Caco-2 (cell line): ENCODE results near the gene ASCC1. TPM values are rescaled to one million over a fixed set of nuclear protein-coding genes. Genes with fewer than 3 reads are reported as not detected.

Experiments
- BruUV-seq: library from RNA; stranded (reverse); fragments of 400-500 nt; replicated peaks from 2 replicates; lab custom pipeline; 2021; lab: Mats Ljungman, UMichigan
- CTCF ChIA-PET: fragments of 300-600 bp; sonication (Branson Sonifier 250); formaldehyde crosslinking; loops from one replicate; lab custom pipeline; 2022; ENCODE audit warnings: antibody characterized with exemption; lab: Charles Lee
- POLR2A ChIA-PET: fragments of 300-600 bp; sonication (Branson Sonifier 250); formaldehyde crosslinking; loops from one replicate; lab custom pipeline; 2022; ENCODE audit warnings: antibody characterized with exemption; lab: Charles Lee
- DNase-seq, 2 experiments: peaks; one replicate each; pipeline versions ENCODE4 v3.0.0 to v3.0.0-alpha.2; 2020 to 2022
- H3K27me3 ChIP-seq: replicated peaks from 2 replicates; pipeline ENCODE4 v1.6.0; 2011; ENCODE audit warnings: low read length; ENCODE audit not compliant: control insufficient read depth, insufficient read depth
- H3K36me3 ChIP-seq: 2 replicates; pipeline ENCODE4 v1.5.1; 2011; ENCODE audit warnings: low read length; ENCODE audit not compliant: control insufficient read depth, insufficient read depth
- H3K4me1 ChIP-seq: fragments of 250-450 bp; sonication (Bioruptor Pico); 2 replicates; pipeline ENCODE4 v1.5.1; 2020; ENCODE audit warnings: mild to moderate bottlenecking
- H3K4me3 ChIP-seq: 2 replicates; pipeline ENCODE4 v1.5.1; 2011; ENCODE audit warnings: low read depth, mild to moderate bottlenecking, control low read depth, low read length
- H3K9me3 ChIP-seq: fragments of 250-450 bp; sonication (Bioruptor Pico); 2 replicates; pipeline ENCODE4 v1.5.1; 2020; ENCODE audit warnings: mild to moderate bottlenecking, moderate library complexity
- H3K27ac Mint-ChIP-seq: one replicate; pipeline ENCODE4 v1.8.0; 2022; ENCODE audit warnings: mixed read lengths; ENCODE audit not compliant: unreplicated experiment
- H3K27me3 Mint-ChIP-seq: one replicate; pipeline ENCODE4 v1.8.0; 2022; ENCODE audit warnings: mixed read lengths; ENCODE audit not compliant: insufficient read depth, unreplicated experiment
- H3K36me3 Mint-ChIP-seq: one replicate; pipeline ENCODE4 v1.8.0; 2022; ENCODE audit warnings: mild to moderate bottlenecking, mixed read lengths; ENCODE audit not compliant: insufficient read depth, unreplicated experiment
- H3K4me1 Mint-ChIP-seq: one replicate; pipeline ENCODE4 v1.8.0; 2022; ENCODE audit warnings: low read depth, mixed read lengths; ENCODE audit not compliant: unreplicated experiment
- H3K4me3 Mint-ChIP-seq: one replicate; pipeline ENCODE4 v1.8.0; 2022; ENCODE audit warnings: mild to moderate bottlenecking, moderate library complexity, mixed read lengths; ENCODE audit not compliant: unreplicated experiment
- H3K9me3 Mint-ChIP-seq: one replicate; pipeline ENCODE4 v1.8.0; 2022; ENCODE audit warnings: mixed read lengths; ENCODE audit not compliant: unreplicated experiment
- intact Hi-C: fragments of 100-400 bp; cut with micrococcal nuclease; formaldehyde crosslinking; loops from one replicate; pipeline ENCODE4 v1.10.0; 2022; ENCODE audit not compliant: unreplicated experiment
- total RNA-seq: library from RNA; stranded (reverse); gene quantifications from 2 replicates; pipeline ENCODE4 v1.2.3, GENCODE V29; 2022
- TF ChIP-seq, protein P1 (sequence below), 2 experiments: fragments of 200-600 bp in 1 of 2; IDR thresholded peaks; 1 replicate in 1 of 2; 2 replicates in 1 of 2; pipeline versions ENCODE4 v1.5.1 to v1.8.0; 2011 to 2022; ENCODE audit warnings: antibody characterized with exemption in 1 of 2, control low read depth in 1 of 2, inconsistent platforms in 1 of 2, low read depth in 1 of 2, low read length in 1 of 2, mild to moderate bottlenecking in 1 of 2, moderate library complexity in 1 of 2; ENCODE audit not compliant: insufficient read depth in 1 of 2, severe bottlenecking in 1 of 2, unreplicated experiment in 1 of 2

The ASCC1 gene
- total RNA-seq, 1 experiment from 2014 or later = 73.7 TPM

DNA sequence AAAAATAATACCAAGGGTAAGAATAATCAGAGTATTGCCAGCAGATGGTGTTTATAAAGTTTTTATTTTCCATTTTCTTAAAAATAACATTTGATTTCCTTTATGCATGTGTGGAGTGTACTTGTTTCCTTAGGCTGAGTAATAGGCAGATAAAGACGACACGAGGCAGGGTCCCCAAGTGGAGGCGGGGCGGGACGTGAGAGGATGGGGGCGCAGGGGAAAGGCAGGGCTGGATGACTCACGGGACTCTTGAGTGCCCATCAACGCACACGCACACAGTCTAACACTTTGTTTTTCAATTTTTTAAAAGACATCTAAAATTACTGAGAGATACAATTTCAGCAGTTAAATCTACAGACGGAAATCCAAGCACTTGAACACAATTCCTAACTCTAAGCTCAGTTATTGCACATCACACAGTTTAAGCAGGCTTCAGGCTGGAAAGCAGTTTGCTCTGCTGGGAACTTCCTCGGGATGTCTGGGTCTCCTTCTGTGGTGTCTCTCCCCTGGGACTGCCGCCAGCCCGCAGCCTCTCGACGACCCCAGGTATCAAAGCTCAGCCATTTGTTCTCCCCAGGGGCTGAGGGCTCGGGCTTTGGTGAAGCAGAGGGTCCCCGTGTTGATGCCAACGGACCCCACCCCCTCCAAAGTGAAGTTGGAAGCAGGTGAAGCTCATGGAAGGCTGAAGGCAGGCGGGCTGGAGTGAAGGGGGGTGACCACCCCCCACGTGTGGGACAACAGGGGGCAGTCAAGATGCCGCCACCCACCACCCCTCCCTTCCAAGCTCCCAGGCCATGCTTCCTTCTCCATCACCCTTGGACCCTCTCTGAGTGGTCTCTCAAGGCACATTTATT is 156.9 kb downstream of the ASCC1 start:
- ChIA-PET POLR2A (no interaction called here), CTCF (interaction anchor here (0.6 to 1.8 kb wide), 4 partner anchors 10 to 302 kb away, joined by 3 to 14 read pairs (median 6); no protein-coding TSS in a partner anchor)
- Histone ChIP-seq H3K27me3 (no peaks in the 10 kb centered on the region), H3K4me3 (no peak overlapping the region), H3K9me3 (no peaks in the 10 kb centered on the region), H3K4me1 (peaks cover 3% of the 10 kb centered on the region; the same call in 1 of the 2 replicates), H3K36me3 (no peaks in the 10 kb centered on the region)
- BruUV-seq = no TSS peak
- Mint-ChIP-seq H3K27ac (no peak overlapping the region), H3K4me3 (no peak overlapping the region), H3K36me3 (peaks cover 6% of the 10 kb centered on the region), H3K27me3 (no peaks in the 10 kb centered on the region), H3K4me1 (no peaks in the 10 kb centered on the region), H3K9me3 (no peaks in the 10 kb centered on the region)
- intact Hi-C loops = no loop called here
- no peak for DNase-seq
- TF ChIP-seq, protein P1, sequence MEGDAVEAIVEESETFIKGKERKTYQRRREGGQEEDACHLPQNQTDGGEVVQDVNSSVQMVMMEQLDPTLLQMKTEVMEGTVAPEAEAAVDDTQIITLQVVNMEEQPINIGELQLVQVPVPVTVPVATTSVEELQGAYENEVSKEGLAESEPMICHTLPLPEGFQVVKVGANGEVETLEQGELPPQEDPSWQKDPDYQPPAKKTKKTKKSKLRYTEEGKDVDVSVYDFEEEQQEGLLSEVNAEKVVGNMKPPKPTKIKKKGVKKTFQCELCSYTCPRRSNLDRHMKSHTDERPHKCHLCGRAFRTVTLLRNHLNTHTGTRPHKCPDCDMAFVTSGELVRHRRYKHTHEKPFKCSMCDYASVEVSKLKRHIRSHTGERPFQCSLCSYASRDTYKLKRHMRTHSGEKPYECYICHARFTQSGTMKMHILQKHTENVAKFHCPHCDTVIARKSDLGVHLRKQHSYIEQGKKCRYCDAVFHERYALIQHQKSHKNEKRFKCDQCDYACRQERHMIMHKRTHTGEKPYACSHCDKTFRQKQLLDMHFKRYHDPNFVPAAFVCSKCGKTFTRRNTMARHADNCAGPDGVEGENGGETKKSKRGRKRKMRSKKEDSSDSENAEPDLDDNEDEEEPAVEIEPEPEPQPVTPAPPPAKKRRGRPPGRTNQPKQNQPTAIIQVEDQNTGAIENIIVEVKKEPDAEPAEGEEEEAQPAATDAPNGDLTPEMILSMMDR (IDR thresholded peaks at IDR 0.05; ENCODE audit: insufficient read depth in 1 of 2, low read depth in 1 of 2, low read length in 1 of 2, severe bottlenecking in 1 of 2, unreplicated experiment in 1 of 2) = no peak

DNA sequence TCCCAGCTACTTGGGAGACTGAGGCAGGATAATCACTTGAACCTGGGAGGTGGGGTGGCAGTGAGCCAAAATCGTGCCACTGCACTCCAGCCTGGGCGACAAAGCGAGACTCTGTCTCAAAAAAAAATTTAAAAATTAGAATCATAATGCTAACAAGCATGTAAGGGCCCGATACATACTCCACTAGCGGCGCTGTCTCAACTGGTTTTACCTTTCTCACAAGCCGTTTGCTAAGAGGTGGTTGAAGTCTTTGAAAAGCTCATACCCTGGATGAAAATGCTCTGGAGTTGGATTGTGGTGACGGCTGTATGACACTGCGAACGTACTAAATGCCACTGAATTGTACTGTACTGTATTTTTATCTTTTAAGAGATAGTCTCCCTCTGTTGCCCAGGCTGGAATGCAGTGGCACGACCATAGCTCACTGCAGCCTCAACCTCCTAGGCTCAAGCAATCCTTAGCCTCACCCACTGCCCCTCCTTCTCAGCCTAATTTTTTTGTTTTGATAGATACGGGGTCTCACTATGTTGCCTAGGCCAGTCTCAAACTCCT is 157.7 kb downstream of the ASCC1 start:
- TF ChIP-seq, protein P1 (IDR thresholded peaks at IDR 0.05; ENCODE audit: insufficient read depth in 1 of 2, low read depth in 1 of 2, low read length in 1 of 2, severe bottlenecking in 1 of 2, unreplicated experiment in 1 of 2) = no peak
- POLR2A ChIA-PET = no interaction called here
- H3K36me3 ChIP-seq = no peaks in the 10 kb centered on the region
- Mint-ChIP-seq H3K4me3 (no peak overlapping the region), H3K9me3 (no peaks in the 10 kb centered on the region), H3K4me1 (no peaks in the 10 kb centered on the region), H3K27ac (no peak overlapping the region), H3K36me3 (peaks cover 6% of the 10 kb centered on the region), H3K27me3 (no peaks in the 10 kb centered on the region)
- no peaks in the 10 kb centered on the region for H3K9me3 ChIP-seq
- no peaks in the 10 kb centered on the region; the same call in 1 of the 2 replicates for H3K4me1 ChIP-seq
- BruUV-seq = no TSS peak
- H3K27me3 ChIP-seq = no peaks in the 10 kb centered on the region
- CTCF ChIA-PET = interaction anchor here (0.6 to 1.8 kb wide), 3 partner anchors 10 to 284 kb away, joined by 3 to 7 read pairs (median 4); no protein-coding TSS in a partner anchor
- no peak for DNase-seq
- no peak overlapping the region for H3K4me3 ChIP-seq
- intact Hi-C loops = no loop called here

DNA sequence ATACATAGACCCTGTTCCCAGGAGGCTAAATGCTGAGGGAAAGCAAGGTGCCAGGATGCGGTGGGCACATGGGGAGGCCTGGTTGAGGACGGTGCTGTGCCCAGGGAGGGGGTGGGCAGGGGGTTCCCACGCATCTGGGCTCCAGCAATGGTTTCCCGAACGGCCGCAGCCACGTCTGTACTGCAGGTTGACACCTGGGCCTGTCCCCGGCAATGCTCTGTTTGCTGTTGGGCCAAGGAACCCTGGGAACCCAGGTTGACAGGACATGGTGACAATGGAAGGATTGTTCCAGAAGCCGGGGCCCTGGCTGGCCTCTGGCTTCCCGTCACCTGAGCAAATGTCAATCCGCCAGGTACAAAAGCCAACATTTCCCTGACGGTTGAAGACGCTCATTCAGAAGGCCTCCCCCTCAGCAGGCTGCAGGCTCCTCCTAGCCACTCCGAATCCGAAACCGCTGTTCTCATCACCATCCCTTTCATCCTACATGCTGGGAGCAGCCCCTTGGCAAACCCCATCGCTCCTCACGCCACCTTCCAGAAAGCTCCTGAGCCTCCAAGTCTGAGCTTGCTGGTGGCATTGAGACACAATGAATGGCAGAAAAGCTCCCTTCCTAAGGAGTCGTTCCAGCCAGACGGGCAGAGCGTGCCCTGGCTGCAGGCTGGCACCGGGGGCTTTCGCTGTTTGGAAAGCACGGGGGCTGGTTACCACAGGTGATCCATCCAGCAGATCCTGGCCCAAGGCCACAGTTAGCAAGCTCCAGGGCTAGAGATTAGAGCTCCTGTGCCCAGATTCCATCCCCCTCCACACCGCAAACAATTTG is 158.9 kb downstream of the ASCC1 start:
- no TSS peak for BruUV-seq
- Mint-ChIP-seq H3K9me3 (no peaks in the 10 kb centered on the region), H3K4me1 (no peaks in the 10 kb centered on the region), H3K27ac (no peak overlapping the region), H3K4me3 (no peak overlapping the region), H3K27me3 (no peaks in the 10 kb centered on the region), H3K36me3 (no peaks in the 10 kb centered on the region)
- ChIA-PET POLR2A (interaction anchor here (0.6 kb wide), 1 partner anchor 14 kb away, joined by 3 read pairs; no protein-coding TSS in a partner anchor), CTCF (interaction anchor here (0.8 kb wide), 1 partner anchor 9 kb away, joined by 4 read pairs; no protein-coding TSS in a partner anchor)
- DNase-seq = no peak
- intact Hi-C loops = no loop called here
- Histone ChIP-seq H3K9me3 (no peaks in the 10 kb centered on the region), H3K4me3 (no peak overlapping the region), H3K4me1 (no peaks in the 10 kb centered on the region; the same call in 1 of the 2 replicates), H3K36me3 (no peaks in the 10 kb centered on the region), H3K27me3 (no peaks in the 10 kb centered on the region)
- TF ChIP-seq, protein P1 (IDR thresholded peaks at IDR 0.05; ENCODE audit: insufficient read depth in 1 of 2, low read depth in 1 of 2, low read length in 1 of 2, severe bottlenecking in 1 of 2, unreplicated experiment in 1 of 2) = no peak
